GM12891 (cell line): ENCODE measurements around the gene SULT2B1.

ENCODE experiments used
- POLR2A ChIP-seq: IDR thresholded peaks from 2 replicates; pipeline ENCODE4 v1.6.1; 2011; ENCODE audit warnings: low read depth, low read length, control low read depth
- POLR2AphosphoS5 ChIP-seq: IDR thresholded peaks from 2 replicates; pipeline ENCODE4 v1.6.1; 2011; ENCODE audit warnings: low read depth, low read length, control low read depth
- SPI1 ChIP-seq: IDR thresholded peaks from 2 replicates; pipeline ENCODE4 v1.6.1; 2011; ENCODE audit warnings: low read depth, low read length, control low read depth
- TAF1 ChIP-seq: IDR thresholded peaks from 2 replicates; pipeline ENCODE4 v1.6.1; 2011; ENCODE audit warnings: low read depth, low read length, control low read depth

GRCh38 chr19:48618916-48619691 lies 67.1 kb downstream of the SULT2B1 start, which contains the start of the genes RPL18 and SPHK2:
- TF ChIP-seq POLR2AphosphoS5, result peak; percentile 96
- peak; percentile 98 for TF ChIP-seq POLR2A
- TF ChIP-seq SPI1, result peak; percentile 40
- peak; percentile 96 for TF ChIP-seq TAF1
